GM23338 (cell line): Measurements from ENCODE around the gene CAPN1. TPM values are rescaled to one million over a fixed set of nuclear protein-coding genes. Genes with fewer than 3 reads are reported as not detected.
A peak's percentile ranks its signal among the peaks of the same experiment; 100 is the strongest.

Experiments used
- ATAC-seq: fragments of 200-7000 bp; cut with Tn5 transposase; 3 replicates; pipeline ENCODE4 v1.9.1; 2020
- DNase-seq: peaks from one replicate; pipeline ENCODE4 v3.0.0-alpha.2; 2015; ENCODE audit warnings: low spot score
- H2AFZ ChIP-seq: fragments of 200-600 bp; sonication (generic); 2 replicates; pipeline ENCODE4 v1.8.0; 2016; ENCODE audit warnings: antibody characterized with exemption, mild to moderate bottlenecking, moderate library complexity
- H3F3A ChIP-seq: fragments of 200-600 bp; sonication (generic); replicated peaks from 2 replicates; pipeline ENCODE4 v1.8.0; 2017; ENCODE audit warnings: antibody characterized with exemption, mixed run types, low read depth
- H3K27ac ChIP-seq: fragments of 200-600 bp; sonication (generic); 2 replicates; pipeline ENCODE4 v1.6.1; 2016; ENCODE audit warnings: low read depth
- H3K27me3 ChIP-seq: fragments of 200-600 bp; sonication (generic); 2 replicates; pipeline ENCODE4 v1.8.0; 2016; ENCODE audit warnings: mild to moderate bottlenecking, mixed run types, moderate library complexity; ENCODE audit not compliant: insufficient read depth
- H3K36me3 ChIP-seq: fragments of 200-600 bp; sonication (generic); 2 replicates; pipeline ENCODE4 v1.8.0; 2016; ENCODE audit warnings: mild to moderate bottlenecking; ENCODE audit not compliant: insufficient read depth
- H3K4me1 ChIP-seq: fragments of 200-600 bp; sonication (generic); 2 replicates; pipeline ENCODE4 v1.8.0; 2016; ENCODE audit warnings: mild to moderate bottlenecking, moderate library complexity; ENCODE audit not compliant: insufficient read depth
- H3K4me2 ChIP-seq: fragments of 200-600 bp; sonication (generic); 2 replicates; pipeline ENCODE4 v1.7.1; 2017; ENCODE audit warnings: mixed run types
- H3K4me3 ChIP-seq: fragments of 200-600 bp; sonication (generic); 2 replicates; pipeline ENCODE4 v1.6.1; 2016; ENCODE audit warnings: mixed run types
- H3K79me2 ChIP-seq: fragments of 200-600 bp; sonication (generic); replicated peaks from 2 replicates; pipeline ENCODE4 v1.8.0; 2017; ENCODE audit warnings: mild to moderate bottlenecking; ENCODE audit not compliant: insufficient read depth
- H3K9me2 ChIP-seq: fragments of 200-600 bp; sonication (generic); 2 replicates; pipeline ENCODE4 v1.8.0; 2017; ENCODE audit not compliant: insufficient read depth
- H4K20me1 ChIP-seq: fragments of 200-600 bp; sonication (generic); replicated peaks from 2 replicates; pipeline ENCODE4 v1.8.0; 2017; ENCODE audit warnings: mild to moderate bottlenecking; ENCODE audit not compliant: insufficient read depth
- H3K27ac Mint-ChIP-seq: 2 replicates; pipeline ENCODE4 v1.8.0; 2020; ENCODE audit warnings: inconsistent platforms, mild to moderate bottlenecking, moderate library complexity, mixed read lengths
- H3K27me3 Mint-ChIP-seq: 3 replicates; pipeline ENCODE4 v1.8.0; 2022; ENCODE audit warnings: low read depth, mild to moderate bottlenecking, moderate library complexity, mixed read lengths, inconsistent platforms; ENCODE audit not compliant: insufficient read depth, poor library complexity
- H3K36me3 Mint-ChIP-seq: 3 replicates; pipeline ENCODE4 v1.8.0; 2021; ENCODE audit warnings: low read depth, mild to moderate bottlenecking, inconsistent platforms, moderate library complexity, mixed read lengths
- H3K4me1 Mint-ChIP-seq: 3 replicates; pipeline ENCODE4 v1.8.0; 2020; ENCODE audit warnings: mild to moderate bottlenecking, inconsistent platforms, mixed read lengths
- H3K4me3 Mint-ChIP-seq: 3 replicates; pipeline ENCODE4 v1.8.0; 2021; ENCODE audit warnings: moderate library complexity, mild to moderate bottlenecking, inconsistent platforms, mixed read lengths
- H3K9me3 Mint-ChIP-seq: 3 replicates; pipeline ENCODE4 v1.8.0; 2020; ENCODE audit warnings: moderate library complexity, mild to moderate bottlenecking, inconsistent platforms, mixed read lengths
- CREB1 ChIP-seq: fragments of 250-450 bp; sonication (Bioruptor Pico); IDR thresholded peaks from 2 replicates; pipeline ENCODE4 v1.5.0; 2020; ENCODE audit warnings: low read depth, mild to moderate bottlenecking, moderate library complexity
- EZH2 ChIP-seq: fragments of 200-600 bp; sonication (generic); IDR thresholded peaks from one replicate; pipeline ENCODE4 v1.8.0; 2017; ENCODE audit warnings: antibody characterized with exemption, mild to moderate bottlenecking, low read depth; ENCODE audit not compliant: unreplicated experiment
- EZH2phosphoT487 ChIP-seq: fragments of 200-600 bp; sonication (generic); IDR thresholded peaks from one replicate; pipeline ENCODE4 v1.8.1; 2018; ENCODE audit warnings: antibody characterized with exemption; ENCODE audit not compliant: unreplicated experiment
- JUNB ChIP-seq: IDR thresholded peaks from one replicate; pipeline ENCODE4 v1.6.1; 2016; ENCODE audit warnings: antibody characterized with exemption; ENCODE audit not compliant: unreplicated experiment
- NANOG ChIP-seq: IDR thresholded peaks from 2 replicates; pipeline ENCODE4 v1.6.1; 2016; ENCODE audit warnings: antibody characterized with exemption, borderline replicate concordance
- POLR2AphosphoS5 ChIP-seq: IDR thresholded peaks from 2 replicates; pipeline ENCODE4 v1.6.1; 2016; ENCODE audit warnings: antibody characterized with exemption, low read depth
- STAT1 ChIP-seq: IDR thresholded peaks from one replicate; pipeline ENCODE4 v1.6.1; 2016; ENCODE audit warnings: antibody characterized with exemption; ENCODE audit not compliant: unreplicated experiment
- ZNF114 ChIP-seq: fragments of 250-450 bp; sonication (Bioruptor Pico); IDR thresholded peaks from 2 replicates; pipeline ENCODE4 v1.5.0; 2020; ENCODE audit warnings: mild to moderate bottlenecking, moderate library complexity
- ZNF331 ChIP-seq: fragments of 250-450 bp; sonication (Bioruptor Pico); IDR thresholded peaks from 2 replicates; pipeline ENCODE4 v1.5.0; 2020; ENCODE audit warnings: low read depth, mild to moderate bottlenecking, moderate library complexity
- long read RNA-seq: library from polyadenylated mRNA; unstranded; transcript quantifications from one replicate; pipeline ENCODE4 v2.0.0, GENCODE V29; 2020; ENCODE audit not compliant: unreplicated experiment
- polyA plus RNA-seq: library from polyadenylated mRNA; unstranded; fragments of >200 nt; fragmentation: Nextera tagmentation; extraction: Ambion mirVana; gene quantifications from 2 replicates; pipeline ENCODE4 v1.2.1, GENCODE V29; 2016
- total RNA-seq: library from RNA; depleted of rRNA; stranded (reverse); fragments of >200 nt; shearing (Covaris generic); gene quantifications from 2 replicates; pipeline ENCODE4 v1.2.3, GENCODE V29; 2014; rRNA removed
- TF ChIP-seq, protein P1 (sequence below): fragments of 250-450 bp; sonication (Bioruptor Pico); IDR thresholded peaks from 2 replicates; pipeline ENCODE4 v1.5.0; 2020; ENCODE audit warnings: mild to moderate bottlenecking, moderate library complexity
- TF ChIP-seq, protein P2 (sequence below): IDR thresholded peaks from one replicate; pipeline ENCODE4 v1.6.1; 2018; ENCODE audit warnings: antibody characterized with exemption; ENCODE audit not compliant: unreplicated experiment
- TF ChIP-seq, protein P3 (sequence below), 2 experiments: fragments of 200-600 bp in 1 of 2; sonication (generic) in 1 of 2; conservative IDR thresholded peaks; 2 replicates each; pipeline versions ENCODE4 v1.5.1 to v1.6.1; 2016 to 2017; ENCODE audit warnings: antibody characterized with exemption in 2 of 2, low read depth in 2 of 2, mild to moderate bottlenecking in 2 of 2, moderate library complexity in 1 of 2
- TF ChIP-seq, protein P4 (sequence below): IDR thresholded peaks from 2 replicates; pipeline ENCODE4 v1.6.1; 2016; ENCODE audit warnings: antibody characterized with exemption

The CAPN1 gene
- total RNA-seq (271 and 277 TPM in 2 replicates), polyA plus RNA-seq (63.0 and 67.3 TPM in 2 replicates)
- long read RNA-seq, partial matches to known transcripts = 9 of 45 reads
- long read RNA-seq, other reads (novel, unspliced or antisense) = 36 of 45 reads

DNA sequence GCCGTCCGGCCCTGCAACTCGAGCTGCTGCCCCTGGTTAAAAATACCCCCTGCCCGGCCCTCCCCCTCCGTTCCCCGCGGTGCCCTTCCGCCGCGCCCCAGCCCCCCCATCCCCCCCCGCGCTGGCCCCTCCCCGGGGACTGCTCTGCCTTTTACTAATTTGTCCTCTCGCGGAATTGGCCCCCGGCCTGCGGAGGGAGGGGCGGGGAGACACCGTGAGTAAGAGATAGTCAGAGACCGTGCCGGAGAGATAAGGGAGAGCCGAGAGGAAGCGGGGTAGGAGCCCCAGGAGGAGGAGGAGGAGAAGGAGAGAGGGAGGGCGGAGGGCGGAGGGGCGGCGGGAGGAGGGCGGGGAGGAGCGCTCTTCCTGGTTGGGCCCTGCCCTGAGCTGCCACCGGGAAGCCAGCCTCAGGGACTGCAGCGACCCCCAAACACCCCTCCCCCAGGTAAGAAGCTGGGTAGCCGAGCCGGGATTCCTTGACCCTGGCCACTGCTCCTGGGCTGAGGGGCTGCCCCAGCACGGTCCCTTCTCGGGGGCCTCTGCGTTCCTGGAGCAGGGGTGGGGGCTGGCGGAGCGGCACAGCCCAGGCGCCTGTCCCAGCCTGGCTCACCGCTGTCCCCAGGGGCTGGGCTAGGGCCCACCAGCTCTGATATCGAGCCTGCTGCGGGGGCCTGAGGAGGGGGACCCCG lies at the start of gene CAPN1:
TSS of gene CAPN1 (plus strand) at position 360 of the 689 bp plus-strand sequence. CDS start 774 bp downstream, outside the sequence.
- H3K27ac Mint-ChIP-seq = peak within 1 kb of the TSS; percentile 98
- peak within 1 kb of the TSS; percentile 97 for H2AFZ ChIP-seq
- ATAC-seq (peak; percentile 42), DNase-seq (peak; percentile 85)
- H3K4me1 ChIP-seq = peaks cover 42% of the 10 kb centered on the region
- H3K4me3 Mint-ChIP-seq = peak within 1 kb of the TSS; percentile 94
- peaks cover 20% of the 10 kb centered on the region for H3K27me3 Mint-ChIP-seq
- no peaks in the 10 kb centered on the region for H3K9me3 Mint-ChIP-seq
- TF ChIP-seq POLR2AphosphoS5 (no peak), ZNF331 (CRISPR knock-in tag) (no peak), JUNB (no peak), STAT1 (no peak), CREB1 (no peak), EZH2 (no peak), EZH2phosphoT487 (no peak), ZNF114 (CRISPR knock-in tag) (no peak), NANOG (no peak)
- TF ChIP-seq, protein P1, sequence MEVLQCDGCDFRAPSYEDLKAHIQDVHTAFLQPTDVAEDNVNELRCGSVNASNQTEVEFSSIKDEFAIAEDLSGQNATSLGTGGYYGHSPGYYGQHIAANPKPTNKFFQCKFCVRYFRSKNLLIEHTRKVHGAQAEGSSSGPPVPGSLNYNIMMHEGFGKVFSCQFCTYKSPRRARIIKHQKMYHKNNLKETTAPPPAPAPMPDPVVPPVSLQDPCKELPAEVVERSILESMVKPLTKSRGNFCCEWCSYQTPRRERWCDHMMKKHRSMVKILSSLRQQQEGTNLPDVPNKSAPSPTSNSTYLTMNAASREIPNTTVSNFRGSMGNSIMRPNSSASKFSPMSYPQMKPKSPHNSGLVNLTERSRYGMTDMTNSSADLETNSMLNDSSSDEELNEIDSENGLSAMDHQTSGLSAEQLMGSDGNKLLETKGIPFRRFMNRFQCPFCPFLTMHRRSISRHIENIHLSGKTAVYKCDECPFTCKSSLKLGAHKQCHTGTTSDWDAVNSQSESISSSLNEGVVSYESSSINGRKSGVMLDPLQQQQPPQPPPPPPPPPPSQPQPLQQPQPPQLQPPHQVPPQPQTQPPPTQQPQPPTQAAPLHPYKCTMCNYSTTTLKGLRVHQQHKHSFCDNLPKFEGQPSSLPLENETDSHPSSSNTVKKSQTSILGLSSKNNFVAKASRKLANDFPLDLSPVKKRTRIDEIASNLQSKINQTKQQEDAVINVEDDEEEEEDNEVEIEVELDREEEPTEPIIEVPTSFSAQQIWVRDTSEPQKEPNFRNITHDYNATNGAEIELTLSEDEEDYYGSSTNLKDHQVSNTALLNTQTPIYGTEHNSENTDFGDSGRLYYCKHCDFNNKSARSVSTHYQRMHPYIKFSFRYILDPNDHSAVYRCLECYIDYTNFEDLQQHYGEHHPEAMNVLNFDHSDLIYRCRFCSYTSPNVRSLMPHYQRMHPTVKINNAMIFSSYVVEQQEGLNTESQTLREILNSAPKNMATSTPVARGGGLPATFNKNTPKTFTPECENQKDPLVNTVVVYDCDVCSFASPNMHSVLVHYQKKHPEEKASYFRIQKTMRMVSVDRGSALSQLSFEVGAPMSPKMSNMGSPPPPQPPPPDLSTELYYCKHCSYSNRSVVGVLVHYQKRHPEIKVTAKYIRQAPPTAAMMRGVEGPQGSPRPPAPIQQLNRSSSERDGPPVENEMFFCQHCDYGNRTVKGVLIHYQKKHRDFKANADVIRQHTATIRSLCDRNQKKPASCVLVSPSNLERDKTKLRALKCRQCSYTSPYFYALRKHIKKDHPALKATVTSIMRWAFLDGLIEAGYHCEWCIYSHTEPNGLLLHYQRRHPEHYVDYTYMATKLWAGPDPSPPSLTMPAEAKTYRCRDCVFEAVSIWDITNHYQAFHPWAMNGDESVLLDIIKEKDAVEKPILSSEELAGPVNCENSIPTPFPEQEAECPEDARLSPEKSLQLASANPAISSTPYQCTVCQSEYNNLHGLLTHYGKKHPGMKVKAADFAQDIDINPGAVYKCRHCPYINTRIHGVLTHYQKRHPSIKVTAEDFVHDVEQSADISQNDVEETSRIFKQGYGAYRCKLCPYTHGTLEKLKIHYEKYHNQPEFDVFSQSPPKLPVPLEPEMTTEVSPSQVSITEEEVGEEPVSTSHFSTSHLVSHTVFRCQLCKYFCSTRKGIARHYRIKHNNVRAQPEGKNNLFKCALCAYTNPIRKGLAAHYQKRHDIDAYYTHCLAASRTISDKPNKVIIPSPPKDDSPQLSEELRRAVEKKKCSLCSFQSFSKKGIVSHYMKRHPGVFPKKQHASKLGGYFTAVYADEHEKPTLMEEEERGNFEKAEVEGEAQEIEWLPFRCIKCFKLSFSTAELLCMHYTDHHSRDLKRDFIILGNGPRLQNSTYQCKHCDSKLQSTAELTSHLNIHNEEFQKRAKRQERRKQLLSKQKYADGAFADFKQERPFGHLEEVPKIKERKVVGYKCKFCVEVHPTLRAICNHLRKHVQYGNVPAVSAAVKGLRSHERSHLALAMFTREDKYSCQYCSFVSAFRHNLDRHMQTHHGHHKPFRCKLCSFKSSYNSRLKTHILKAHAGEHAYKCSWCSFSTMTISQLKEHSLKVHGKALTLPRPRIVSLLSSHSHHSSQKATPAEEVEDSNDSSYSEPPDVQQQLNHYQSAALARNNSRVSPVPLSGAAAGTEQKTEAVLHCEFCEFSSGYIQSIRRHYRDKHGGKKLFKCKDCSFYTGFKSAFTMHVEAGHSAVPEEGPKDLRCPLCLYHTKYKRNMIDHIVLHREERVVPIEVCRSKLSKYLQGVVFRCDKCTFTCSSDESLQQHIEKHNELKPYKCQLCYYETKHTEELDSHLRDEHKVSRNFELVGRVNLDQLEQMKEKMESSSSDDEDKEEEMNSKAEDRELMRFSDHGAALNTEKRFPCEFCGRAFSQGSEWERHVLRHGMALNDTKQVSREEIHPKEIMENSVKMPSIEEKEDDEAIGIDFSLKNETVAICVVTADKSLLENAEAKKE (CRISPR knock-in tag) = no peak
- TF ChIP-seq, protein P2, sequence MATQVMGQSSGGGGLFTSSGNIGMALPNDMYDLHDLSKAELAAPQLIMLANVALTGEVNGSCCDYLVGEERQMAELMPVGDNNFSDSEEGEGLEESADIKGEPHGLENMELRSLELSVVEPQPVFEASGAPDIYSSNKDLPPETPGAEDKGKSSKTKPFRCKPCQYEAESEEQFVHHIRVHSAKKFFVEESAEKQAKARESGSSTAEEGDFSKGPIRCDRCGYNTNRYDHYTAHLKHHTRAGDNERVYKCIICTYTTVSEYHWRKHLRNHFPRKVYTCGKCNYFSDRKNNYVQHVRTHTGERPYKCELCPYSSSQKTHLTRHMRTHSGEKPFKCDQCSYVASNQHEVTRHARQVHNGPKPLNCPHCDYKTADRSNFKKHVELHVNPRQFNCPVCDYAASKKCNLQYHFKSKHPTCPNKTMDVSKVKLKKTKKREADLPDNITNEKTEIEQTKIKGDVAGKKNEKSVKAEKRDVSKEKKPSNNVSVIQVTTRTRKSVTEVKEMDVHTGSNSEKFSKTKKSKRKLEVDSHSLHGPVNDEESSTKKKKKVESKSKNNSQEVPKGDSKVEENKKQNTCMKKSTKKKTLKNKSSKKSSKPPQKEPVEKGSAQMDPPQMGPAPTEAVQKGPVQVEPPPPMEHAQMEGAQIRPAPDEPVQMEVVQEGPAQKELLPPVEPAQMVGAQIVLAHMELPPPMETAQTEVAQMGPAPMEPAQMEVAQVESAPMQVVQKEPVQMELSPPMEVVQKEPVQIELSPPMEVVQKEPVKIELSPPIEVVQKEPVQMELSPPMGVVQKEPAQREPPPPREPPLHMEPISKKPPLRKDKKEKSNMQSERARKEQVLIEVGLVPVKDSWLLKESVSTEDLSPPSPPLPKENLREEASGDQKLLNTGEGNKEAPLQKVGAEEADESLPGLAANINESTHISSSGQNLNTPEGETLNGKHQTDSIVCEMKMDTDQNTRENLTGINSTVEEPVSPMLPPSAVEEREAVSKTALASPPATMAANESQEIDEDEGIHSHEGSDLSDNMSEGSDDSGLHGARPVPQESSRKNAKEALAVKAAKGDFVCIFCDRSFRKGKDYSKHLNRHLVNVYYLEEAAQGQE = no peak
- TF ChIP-seq, protein P3, sequence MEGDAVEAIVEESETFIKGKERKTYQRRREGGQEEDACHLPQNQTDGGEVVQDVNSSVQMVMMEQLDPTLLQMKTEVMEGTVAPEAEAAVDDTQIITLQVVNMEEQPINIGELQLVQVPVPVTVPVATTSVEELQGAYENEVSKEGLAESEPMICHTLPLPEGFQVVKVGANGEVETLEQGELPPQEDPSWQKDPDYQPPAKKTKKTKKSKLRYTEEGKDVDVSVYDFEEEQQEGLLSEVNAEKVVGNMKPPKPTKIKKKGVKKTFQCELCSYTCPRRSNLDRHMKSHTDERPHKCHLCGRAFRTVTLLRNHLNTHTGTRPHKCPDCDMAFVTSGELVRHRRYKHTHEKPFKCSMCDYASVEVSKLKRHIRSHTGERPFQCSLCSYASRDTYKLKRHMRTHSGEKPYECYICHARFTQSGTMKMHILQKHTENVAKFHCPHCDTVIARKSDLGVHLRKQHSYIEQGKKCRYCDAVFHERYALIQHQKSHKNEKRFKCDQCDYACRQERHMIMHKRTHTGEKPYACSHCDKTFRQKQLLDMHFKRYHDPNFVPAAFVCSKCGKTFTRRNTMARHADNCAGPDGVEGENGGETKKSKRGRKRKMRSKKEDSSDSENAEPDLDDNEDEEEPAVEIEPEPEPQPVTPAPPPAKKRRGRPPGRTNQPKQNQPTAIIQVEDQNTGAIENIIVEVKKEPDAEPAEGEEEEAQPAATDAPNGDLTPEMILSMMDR (conservative IDR thresholded peaks at IDR 0.05; ENCODE audit: low read depth in 2 of 2) = no peak
- TF ChIP-seq, protein P4, sequence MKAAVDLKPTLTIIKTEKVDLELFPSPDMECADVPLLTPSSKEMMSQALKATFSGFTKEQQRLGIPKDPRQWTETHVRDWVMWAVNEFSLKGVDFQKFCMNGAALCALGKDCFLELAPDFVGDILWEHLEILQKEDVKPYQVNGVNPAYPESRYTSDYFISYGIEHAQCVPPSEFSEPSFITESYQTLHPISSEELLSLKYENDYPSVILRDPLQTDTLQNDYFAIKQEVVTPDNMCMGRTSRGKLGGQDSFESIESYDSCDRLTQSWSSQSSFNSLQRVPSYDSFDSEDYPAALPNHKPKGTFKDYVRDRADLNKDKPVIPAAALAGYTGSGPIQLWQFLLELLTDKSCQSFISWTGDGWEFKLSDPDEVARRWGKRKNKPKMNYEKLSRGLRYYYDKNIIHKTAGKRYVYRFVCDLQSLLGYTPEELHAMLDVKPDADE = no peak
- H3K4me2 ChIP-seq = peak within 1 kb of the TSS; percentile 82
- H3K9me2 ChIP-seq = no peaks in the 10 kb centered on the region
- H4K20me1 ChIP-seq = no peaks in the 10 kb centered on the region
- H3F3A ChIP-seq = peaks cover 28% of the 10 kb centered on the region
- H3K36me3 Mint-ChIP-seq = peaks cover 15% of the 10 kb centered on the region
- H3K27me3 ChIP-seq = no peaks in the 10 kb centered on the region
- no peaks in the 10 kb centered on the region for H3K36me3 ChIP-seq
- peak within 1 kb of the TSS; percentile 92 for H3K4me3 ChIP-seq
- peaks cover 15% of the 10 kb centered on the region for H3K79me2 ChIP-seq
- peak within 1 kb of the TSS; percentile 87 for H3K27ac ChIP-seq
- H3K4me1 Mint-ChIP-seq = peaks cover 48% of the 10 kb centered on the region
